OCI-M2 (cell line): Measurements from ENCODE around the gene PSMD1.
"Not testable (repeated sequence)": the region's sequence is repeated elsewhere in the genome, so short reads cannot be mapped to it uniquely, and the experiment has no call there.

Experiments used
- DNase-seq: peaks from one replicate; lab custom pipeline; 2025; ENCODE audit not compliant: unreplicated experiment; lab: John Stamatoyannopoulos, UW

PSMD1 gene

GRCh38 chr2:231056453-231057416 is at the start of gene PSMD1:
Gene PSMD1 (plus strand): TSS chr2:231056867. CDS start chr2:231057026, 159 bp downstream.
- DNase-seq: peak; percentile 49

GRCh38 chr2:231007286-231008098 is 49.2 kb upstream of the PSMD1 start:
- DNase-seq: no peak

DNA sequence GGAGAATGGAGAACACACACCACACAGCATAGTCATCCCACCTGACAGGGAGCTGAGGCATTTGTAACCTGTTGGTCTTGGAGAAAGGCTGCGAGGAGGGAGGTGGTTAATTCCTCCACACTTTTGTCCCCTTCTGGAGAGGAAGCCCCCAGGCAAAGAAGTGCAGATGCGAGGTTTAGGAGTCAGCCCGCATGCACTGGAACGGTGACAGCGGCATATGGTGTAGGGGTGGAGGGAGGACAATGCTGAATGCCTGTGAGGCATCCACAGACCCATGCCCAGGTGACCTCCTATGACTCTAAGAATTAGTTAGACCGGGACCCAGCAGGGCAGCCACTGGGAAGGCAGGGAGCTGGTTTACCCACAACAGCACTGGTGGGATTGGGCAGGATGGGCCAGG is 48.5 kb upstream of the PSMD1 start:
- DNase-seq: no peak

DNA sequence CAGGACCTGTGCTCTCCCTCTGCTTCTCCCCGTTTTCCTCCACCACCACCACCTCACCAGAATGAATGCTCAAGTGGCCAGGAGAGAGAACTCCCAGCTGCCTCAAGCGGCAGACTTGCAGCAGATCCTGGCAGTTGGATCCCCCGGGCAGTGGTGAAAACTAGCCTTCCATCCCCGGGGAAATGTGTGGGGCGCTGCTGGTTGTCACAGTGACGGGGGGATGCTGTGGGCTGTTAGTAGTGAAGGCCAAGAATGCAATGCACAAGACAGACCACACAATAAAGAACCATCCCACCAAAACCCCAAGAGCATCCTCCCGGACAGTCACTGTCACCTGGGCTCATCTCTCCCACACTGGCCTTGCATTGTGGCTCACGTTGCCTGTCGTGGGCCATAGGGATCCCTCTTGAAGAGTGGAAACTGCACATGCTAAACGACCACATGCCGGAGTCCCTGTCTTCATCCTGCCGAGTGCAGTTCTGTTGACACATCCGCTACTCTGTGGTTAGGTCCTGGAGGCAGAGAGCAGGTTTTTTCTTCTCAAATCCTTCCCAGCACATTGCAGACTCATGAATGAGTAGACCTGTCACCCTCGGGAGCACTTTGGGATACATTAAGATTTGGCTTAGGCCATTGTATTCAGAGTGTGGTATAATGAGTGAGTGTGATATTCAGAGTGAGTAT is 47.3 kb upstream of the PSMD1 start:
- DNase-seq: no peak

- DNase-seq: no peak
Observed at GRCh38 chr2:231010201-231010730, 46.4 kb upstream of the PSMD1 start.

- DNase-seq: no peak
Observed at GRCh38 chr2:231011526-231011925, 45.1 kb upstream of the PSMD1 start.

- no peak for DNase-seq
Observed at GRCh38 chr2:231012463-231012862, 44.2 kb upstream of the PSMD1 start.

- no peak for DNase-seq
Observed at GRCh38 chr2:231013820-231014219, 42.8 kb upstream of the PSMD1 start.

DNA sequence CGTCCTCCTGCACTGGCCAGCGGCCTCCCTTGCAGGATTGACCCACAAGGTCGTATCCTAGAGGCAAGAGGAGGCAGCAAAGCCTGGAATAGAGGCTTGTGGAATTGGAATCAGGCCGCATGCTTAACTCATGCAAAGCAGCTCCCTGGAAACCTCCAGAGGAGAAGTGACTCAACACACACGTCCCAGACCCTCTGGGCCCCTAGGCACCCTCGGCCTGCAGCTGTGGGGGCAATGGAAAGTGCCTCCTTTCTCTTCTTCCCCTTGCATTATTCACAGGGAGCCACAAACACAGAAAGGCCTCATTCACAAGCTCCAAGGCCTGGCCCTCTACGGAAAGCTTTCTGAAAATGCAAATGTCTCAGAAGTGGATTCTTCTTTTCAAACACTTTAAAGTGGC is 41.2 kb upstream of the PSMD1 start:
- DNase-seq: no peak

GRCh38 chr2:231015926-231016325 is 40.7 kb upstream of the PSMD1 start:
- no peak for DNase-seq

GRCh38 chr2:231016566-231017230 is 40.0 kb upstream of the PSMD1 start:
- no peak for DNase-seq

GRCh38 chr2:231017231-231017598 is 39.5 kb upstream of the PSMD1 start:
- no peak for DNase-seq

- DNase-seq: no peak
Observed at GRCh38 chr2:231018184-231018583, 38.5 kb upstream of the PSMD1 start.

DNA sequence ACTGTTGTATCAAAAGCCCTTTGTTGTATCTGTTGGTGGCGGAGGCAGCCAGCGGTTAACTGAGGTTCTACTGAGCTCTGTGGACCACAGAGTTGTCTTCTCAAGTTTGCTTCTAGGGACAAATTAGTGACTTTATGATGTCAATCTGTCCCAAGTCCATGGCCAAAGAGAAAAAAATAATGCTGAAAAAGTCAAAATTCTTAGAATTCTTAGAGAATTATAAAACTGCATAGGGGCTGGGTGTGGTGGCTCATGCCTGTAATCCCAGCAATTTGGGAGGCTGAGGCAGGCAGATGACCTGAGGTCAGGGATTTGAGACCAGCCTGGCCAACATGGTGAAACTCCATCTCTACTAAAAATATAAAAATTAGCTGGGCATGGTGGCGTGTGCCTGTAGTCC is 31.6 kb upstream of the PSMD1 start:
- not testable (repeated sequence) for DNase-seq

DNA sequence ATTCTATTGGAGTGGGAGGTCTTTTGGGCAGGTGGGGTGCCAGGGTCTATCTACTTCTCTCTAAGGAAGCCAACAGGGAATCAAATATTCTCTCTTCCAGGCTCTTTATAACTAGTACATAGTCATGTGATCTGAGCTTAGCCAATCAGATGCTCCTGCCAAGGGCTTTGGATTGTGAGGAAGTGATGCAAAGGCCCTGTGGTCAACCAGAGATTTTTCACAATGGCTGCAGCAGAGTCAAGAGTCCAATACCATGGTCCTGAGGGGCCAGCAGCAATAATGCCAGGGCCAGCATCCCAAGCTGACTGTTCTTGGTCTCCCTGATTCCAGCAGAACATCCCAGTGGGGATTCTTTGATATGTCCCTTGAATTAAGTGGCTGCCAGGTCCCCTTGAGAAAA is 27.8 kb upstream of the PSMD1 start:
- DNase-seq: no peak

- DNase-seq: no peak
Observed at GRCh38 chr2:231029563-231029962, 27.1 kb upstream of the PSMD1 start.

- no peak for DNase-seq
Observed at GRCh38 chr2:231030725-231031124, 25.9 kb upstream of the PSMD1 start.

GRCh38 chr2:231032575-231033140 is 24.0 kb upstream of the PSMD1 start:
- no peak for DNase-seq

GRCh38 chr2:231033147-231034132 is 23.2 kb upstream of the PSMD1 start:
- no peak for DNase-seq
